Activated CD8-positive, alpha-beta memory T cell treated with anti-CD3 and anti-CD28 coated beads, Interleukin-2, amount 50 U/mL, for 48 hours (primary cell): ENCODE measurements around the gene ZNF77.
A peak's percentile ranks its signal among the peaks of the same experiment; 100 is the strongest.
"Not testable (repeated sequence)": the region's sequence is repeated elsewhere in the genome, so short reads cannot be mapped to it uniquely, and the experiment has no call there.

Source experiments
- DNase-seq: peaks from one replicate; pipeline ENCODE4 v3.0.0-alpha.2; 2020

The ZNF77 gene

GRCh38 chr19:2944775-2945574 is at the start of gene ZNF77:
TSS of gene ZNF77 (minus strand) at chr19:2944971. CDS start at chr19:2944840, 131 bp downstream.
- DNase-seq: peak; percentile 97

DNA sequence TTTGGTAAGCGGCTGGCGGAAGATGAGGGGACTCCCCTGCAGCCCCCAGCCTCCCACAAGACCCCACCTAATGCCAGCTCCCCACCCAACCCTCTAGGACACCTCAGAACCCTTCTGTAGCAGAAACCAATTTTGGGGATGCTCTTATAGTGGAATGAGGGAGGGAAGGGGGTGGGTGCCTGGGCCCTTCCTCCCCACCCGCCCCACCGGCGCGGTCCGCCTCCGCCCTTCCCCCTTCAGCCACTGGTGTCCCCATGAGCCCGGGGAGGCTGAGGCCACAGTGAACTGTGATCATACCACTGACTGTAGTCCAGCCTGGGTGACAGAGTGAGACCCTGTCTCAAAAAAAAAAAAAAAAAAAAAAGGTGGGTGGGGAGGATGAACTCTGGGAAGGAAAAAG is 48.8 kb upstream of the ZNF77 start:
- DNase-seq: no peak

DNA sequence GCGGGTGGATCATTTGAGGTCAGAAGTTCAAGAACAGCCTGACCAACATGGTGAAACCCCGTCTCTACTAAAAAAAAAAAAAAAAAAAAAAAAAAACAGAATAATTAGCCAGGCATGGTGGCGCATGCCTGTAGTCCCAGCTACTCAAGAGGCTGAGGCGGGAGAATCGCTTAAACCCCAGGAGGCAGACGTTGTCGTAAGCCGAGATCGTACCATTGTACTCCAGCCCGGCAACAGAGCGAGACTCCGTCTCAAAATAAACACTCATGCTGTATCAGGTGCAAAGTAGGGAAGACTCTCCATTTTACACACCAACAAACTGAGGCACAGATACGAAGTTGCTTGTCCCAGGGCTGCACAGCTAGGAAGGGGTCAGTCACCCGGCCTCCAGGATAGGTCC is 48.2 kb upstream of the ZNF77 start:
- no peak for DNase-seq

DNA sequence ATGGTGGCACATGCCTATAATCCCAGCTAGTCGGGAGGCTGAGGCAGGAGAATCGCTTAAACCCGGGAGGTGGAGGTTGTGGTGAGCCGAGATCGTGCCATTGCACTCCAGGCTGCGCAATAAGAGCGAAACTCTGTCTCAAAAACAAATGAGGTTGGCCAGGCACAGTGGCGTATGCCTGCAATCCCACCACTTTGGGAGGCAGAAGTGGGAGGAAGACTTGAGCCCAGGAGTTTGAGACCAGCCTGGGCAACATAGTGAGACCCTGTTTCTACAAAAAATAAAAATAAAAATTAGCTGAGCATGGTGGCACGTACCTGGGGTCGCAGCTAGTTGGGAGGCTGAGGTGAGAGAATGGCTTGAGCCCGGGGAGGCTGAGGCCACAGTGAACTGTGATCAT is 47.6 kb upstream of the ZNF77 start:
- not testable (repeated sequence) for DNase-seq

- no peak for DNase-seq
Observed at GRCh38 chr19:2989236-2989946, 44.6 kb upstream of the ZNF77 start.

DNA sequence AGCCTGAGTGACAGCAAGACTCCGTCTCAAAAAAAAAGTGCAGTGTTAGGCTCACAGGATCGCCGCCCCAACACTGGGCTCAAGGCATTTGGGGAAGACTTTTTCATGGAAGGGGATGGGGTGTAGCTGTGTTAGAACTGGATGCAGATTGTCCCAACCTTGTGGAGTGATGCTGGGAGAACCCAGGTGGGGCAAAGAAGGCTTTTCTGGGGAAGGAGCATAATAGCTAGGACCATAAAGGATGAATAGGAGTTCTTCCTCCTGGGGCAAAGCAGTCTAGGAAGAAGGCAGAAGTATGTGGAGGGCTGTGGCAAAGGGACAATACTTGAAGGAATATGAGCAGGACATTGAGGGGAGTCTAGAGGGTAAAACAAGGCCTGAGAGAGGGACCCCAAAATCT is 43.8 kb upstream of the ZNF77 start:
- DNase-seq: no peak

GRCh38 chr19:2987797-2988196 is 43.0 kb upstream of the ZNF77 start:
- DNase-seq: no peak

DNA sequence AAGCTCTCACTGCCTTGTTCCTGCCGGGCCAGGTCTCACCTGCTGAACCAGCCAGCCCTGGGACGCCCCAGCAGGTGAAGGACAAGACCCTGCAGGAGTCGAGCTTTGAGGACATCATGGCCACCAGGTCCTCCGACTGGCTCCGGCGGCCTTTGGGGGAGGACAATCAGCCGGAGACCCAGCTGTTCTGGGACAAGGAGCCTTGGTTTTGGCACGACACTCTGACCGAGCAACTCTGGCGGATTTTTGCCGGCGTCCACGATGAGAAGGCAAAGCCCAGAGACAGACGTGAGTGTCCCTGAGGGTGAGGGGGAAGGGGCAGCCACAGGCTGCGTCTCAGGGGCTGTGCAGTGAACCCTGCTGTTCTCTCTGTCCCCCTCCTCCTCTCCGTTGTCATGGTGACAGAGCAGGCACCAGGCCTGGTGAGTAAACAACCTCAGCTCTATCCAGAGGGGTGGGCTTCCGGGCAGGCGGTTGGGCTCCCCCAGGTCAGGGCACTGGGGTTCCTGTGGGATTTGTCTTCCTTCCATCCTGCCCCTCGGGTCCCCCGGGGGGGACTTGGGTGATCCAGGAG is 42.3 kb upstream of the ZNF77 start:
- no peak for DNase-seq

GRCh38 chr19:2984215-2984528 is 39.4 kb upstream of the ZNF77 start:
- no peak for DNase-seq

DNA sequence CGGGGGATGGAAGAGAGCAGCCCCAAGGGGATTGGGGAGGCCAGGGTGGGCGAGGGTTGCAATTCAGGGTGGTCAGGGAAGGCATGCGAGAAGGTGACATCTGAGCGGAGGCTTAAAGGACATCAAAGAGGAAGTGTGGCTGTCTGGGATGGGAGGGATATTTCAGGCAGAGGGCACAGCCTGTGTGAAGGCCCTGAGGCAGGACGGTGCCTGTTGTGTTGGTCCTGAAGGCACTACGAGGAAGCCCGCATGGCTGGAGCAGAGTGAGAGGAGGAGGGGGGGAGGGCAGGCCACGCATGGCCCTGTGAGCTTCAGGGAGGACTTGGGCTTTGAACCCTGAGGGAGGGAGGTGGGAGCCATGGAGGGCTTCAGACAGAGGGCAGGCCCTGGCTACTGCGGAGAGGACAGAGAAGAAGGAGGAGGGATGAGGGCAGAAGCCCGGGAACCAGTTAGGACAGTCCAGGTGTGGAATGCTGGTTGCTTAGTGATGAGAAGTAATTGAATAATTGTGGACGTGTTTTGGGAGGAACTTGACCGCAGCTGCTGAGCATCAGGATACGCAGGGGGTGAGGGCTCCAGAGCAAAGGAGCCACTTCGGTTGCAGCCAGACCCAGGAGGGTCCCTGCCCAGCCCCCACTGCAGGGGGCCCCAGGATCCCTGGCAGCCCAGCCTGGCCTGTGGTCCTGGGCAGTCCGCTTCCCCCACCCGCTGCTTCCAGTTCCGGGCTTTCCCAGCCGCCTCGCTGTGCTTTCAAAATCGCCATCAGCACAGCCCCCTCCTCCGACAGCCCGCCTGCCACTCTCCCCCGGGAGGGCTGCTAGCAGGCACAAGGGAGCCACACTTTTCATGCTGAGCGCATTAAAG is 38.8 kb upstream of the ZNF77 start:
- DNase-seq: no peak

DNA sequence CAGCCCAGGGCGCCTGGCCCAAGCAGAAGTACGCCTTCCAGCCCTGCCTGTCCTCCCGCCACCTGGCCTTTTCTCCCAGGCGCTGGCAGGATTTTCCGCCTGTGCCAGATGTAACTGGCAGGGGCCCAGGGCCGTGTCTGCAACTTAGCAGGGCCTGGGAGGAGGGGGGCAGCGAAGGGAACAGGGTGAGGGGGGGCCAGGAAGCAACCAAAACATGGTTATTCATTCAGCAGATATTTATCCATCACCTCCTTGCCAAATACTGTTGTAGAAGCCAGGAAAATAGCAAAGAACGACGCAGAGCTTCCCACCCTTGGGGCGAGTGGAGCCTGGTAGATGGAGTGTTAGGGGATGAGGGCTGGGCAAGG is 38.2 kb upstream of the ZNF77 start:
- DNase-seq: no peak

GRCh38 chr19:2982561-2982960 is 37.8 kb upstream of the ZNF77 start:
- no peak for DNase-seq

- DNase-seq: no peak
Observed at GRCh38 chr19:2981898-2982297, 37.1 kb upstream of the ZNF77 start.

GRCh38 chr19:2978772-2979171 is 34.0 kb upstream of the ZNF77 start:
- DNase-seq: no peak

GRCh38 chr19:2978166-2978767 is 33.5 kb upstream of the ZNF77 start:
- no peak for DNase-seq

- DNase-seq: no peak
Observed at GRCh38 chr19:2977746-2978138, 33.0 kb upstream of the ZNF77 start.

- DNase-seq: peak; percentile 95
Observed at GRCh38 chr19:2977001-2977745, 32.4 kb upstream of the ZNF77 start, which contains the start of gene TLE6. TSS of gene TLE6 (plus strand) at chr19:2977564. CDS start at chr19:2978234, 670 bp downstream.

DNA sequence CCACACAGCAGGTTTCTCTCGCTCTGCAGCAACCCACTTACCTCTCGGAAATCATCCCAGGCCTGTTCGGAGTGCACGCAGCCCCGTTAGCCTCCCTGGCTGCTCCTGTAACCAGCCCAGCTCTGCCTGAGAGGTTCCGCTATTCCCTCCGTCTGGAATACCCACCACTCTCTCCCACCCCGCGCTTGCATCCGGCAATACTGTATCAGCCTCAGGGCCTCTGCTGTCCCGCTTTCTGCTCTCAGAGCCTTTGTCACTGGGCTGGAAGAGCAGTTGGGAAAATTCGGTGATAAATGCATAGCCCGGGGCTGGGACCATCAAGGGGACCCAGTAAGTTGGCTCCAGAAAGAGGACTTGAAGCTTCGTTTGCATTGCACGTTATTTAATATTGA is 31.8 kb upstream of the ZNF77 start:
- no peak for DNase-seq

GRCh38 chr19:2974342-2975041 is 29.7 kb upstream of the ZNF77 start:
- no peak for DNase-seq

- no peak for DNase-seq
Observed at GRCh38 chr19:2973229-2973628, 28.5 kb upstream of the ZNF77 start.

DNA sequence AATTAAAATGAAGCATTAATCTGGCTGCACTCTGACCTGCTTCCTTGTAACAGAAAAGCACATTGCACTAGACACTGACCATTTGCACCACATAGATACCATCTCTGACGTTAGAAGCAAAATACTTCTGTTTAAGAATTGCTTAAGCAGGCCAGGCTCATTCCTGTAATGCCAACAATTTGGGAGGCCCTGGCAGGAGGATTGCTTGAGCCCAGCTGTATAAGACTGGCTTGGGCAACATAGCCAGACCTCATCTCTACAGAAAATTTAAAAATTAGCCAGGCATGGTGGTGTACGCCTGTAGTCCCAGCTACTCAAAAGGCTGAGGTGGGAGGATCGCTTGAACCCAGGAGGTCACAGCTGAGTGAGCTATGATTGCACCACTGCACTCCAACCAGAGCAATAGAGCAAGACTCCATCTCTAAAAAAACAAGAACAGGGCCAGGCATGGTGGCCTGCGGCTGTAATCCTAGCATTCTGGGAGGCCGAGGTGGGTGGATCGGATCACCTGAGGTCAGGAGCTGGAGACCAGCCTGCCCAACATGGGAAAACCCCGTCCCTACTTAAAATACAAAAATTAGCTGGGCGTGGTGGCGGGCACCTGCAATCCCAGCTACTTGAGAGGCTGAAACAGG is 25.5 kb upstream of the ZNF77 start:
- no peak for DNase-seq
